ENCODE results near the gene A3GALT2.
A peak's percentile ranks its signal among the peaks of the same experiment; 100 is the strongest.
"Not testable (repeated sequence)": the region's sequence is repeated elsewhere in the genome, so short reads cannot be mapped to it uniquely, and the experiment has no call there.

A3GALT2 gene

GRCh38 chr1:33305016-33305415 lies 15.9 kb downstream of the A3GALT2 start:
- no peak for DNase-seq
- intact Hi-C loops (cut with DNase I) = no loop called here

GRCh38 chr1:33302325-33302724 lies 18.6 kb downstream of the A3GALT2 start:
- peak in 2 of 42 donors; percentile 15 to 19 for DNase-seq
- intact Hi-C loops (cut with DNase I) = no loop called here

- peak in 2 of 42 donors; percentile 7 to 15 for DNase-seq
- intact Hi-C loops (cut with DNase I) = no loop called here
Measured at GRCh38 chr1:33301273-33301984, 19.5 kb downstream of the A3GALT2 start.

GRCh38 chr1:33300673-33301072 lies 20.2 kb downstream of the A3GALT2 start:
- peak in 13 of 42 donors; percentile 17 to 69 (median 41) for DNase-seq
- intact Hi-C loops (cut with DNase I) = no loop called here

- DNase-seq = no peak
- intact Hi-C loops (cut with DNase I) = no loop called here
Measured at GRCh38 chr1:33299461-33300155, 21.3 kb downstream of the A3GALT2 start.

GRCh38 chr1:33298623-33299277 lies 22.1 kb downstream of the A3GALT2 start:
- intact Hi-C loops (cut with DNase I) = no loop called here
- DNase-seq = peak in 41 of 42 donors; percentile 34 to 84 (median 66)

GRCh38 chr1:33297911-33298622 lies 22.8 kb downstream of the A3GALT2 start:
- DNase-seq = no peak
- intact Hi-C loops (cut with DNase I) = no loop called here

GRCh38 chr1:33296824-33297223 lies 24.1 kb downstream of the A3GALT2 start:
- intact Hi-C loops (cut with DNase I) = no loop called here
- no peak for DNase-seq

- intact Hi-C loops (cut with DNase I) = no loop called here
- peak in 2 of 42 donors; percentile 16 to 23 for DNase-seq
Measured at GRCh38 chr1:33296082-33296458, 24.8 kb downstream of the A3GALT2 start.

GRCh38 chr1:33295450-33296081 lies 25.3 kb downstream of the A3GALT2 start:
- intact Hi-C loops (cut with DNase I) = loop anchor here (2.0 kb wide), 2 partner anchors 71 to 175 kb away; no protein-coding TSS in a partner anchor
- DNase-seq = peak; percentile 59 to 98 (median 93)

- intact Hi-C loops (cut with DNase I) = loop anchor here (2.0 kb wide), 2 partner anchors 72 to 176 kb away; no protein-coding TSS in a partner anchor
- DNase-seq = peak in 4 of 42 donors; percentile 19 to 49 (median 34)
Measured at GRCh38 chr1:33295023-33295422, 25.9 kb downstream of the A3GALT2 start.

GRCh38 chr1:33294071-33295010 lies 26.6 kb downstream of the A3GALT2 start:
- intact Hi-C loops (cut with DNase I) = loop anchor here (2.0 kb wide), 2 partner anchors 72 to 176 kb away; no protein-coding TSS in a partner anchor
- peak in 1 of 42 donors; percentile 10 for DNase-seq

- intact Hi-C loops (cut with DNase I) = no loop called here
- DNase-seq = peak in 2 of 42 donors; percentile 5 to 13
Measured at GRCh38 chr1:33292726-33293340, 28.1 kb downstream of the A3GALT2 start.

- intact Hi-C loops (cut with DNase I); DNase-seq: not testable (repeated sequence)
Measured at GRCh38 chr1:33290615-33291014, 30.3 kb downstream of the A3GALT2 start.

- no peak for DNase-seq
- intact Hi-C loops (cut with DNase I) = no loop called here
Measured at GRCh38 chr1:33289858-33290154, 31.1 kb downstream of the A3GALT2 start.

GRCh38 chr1:33288976-33289857 lies 31.7 kb downstream of the A3GALT2 start:
- intact Hi-C loops (cut with DNase I) = no loop called here
- peak in 3 of 42 donors; percentile 42 to 54 (median 46) for DNase-seq

Data from head of caudate nucleus (tissue), 42 donors.